SK-N-MC (cell line): ENCODE measurements around the gene PSMB8.
"Not testable (repeated sequence)": the region's sequence is repeated elsewhere in the genome, so short reads cannot be mapped to it uniquely, and the experiment has no call there.

ENCODE experiments used
- EZH2 ChIP-seq: fragments of 200-600 bp; sonication (generic); IDR thresholded peaks from one replicate; pipeline ENCODE4 v1.6.1; 2017; ENCODE audit warnings: antibody characterized with exemption
- FOXP2 ChIP-seq: optimal IDR thresholded peaks from 2 replicates; pipeline ENCODE3; 2011; ENCODE audit warnings: mild to moderate bottlenecking, moderate library complexity; ENCODE audit not compliant: insufficient read depth; ENCODE audit errors: extremely low read length, control extremely low read depth
- POLR2AphosphoS5 ChIP-seq: IDR thresholded peaks from 2 replicates; pipeline ENCODE4 v1.6.1; 2012; ENCODE audit warnings: mild to moderate bottlenecking, low read depth, low read length, borderline replicate concordance

DNA sequence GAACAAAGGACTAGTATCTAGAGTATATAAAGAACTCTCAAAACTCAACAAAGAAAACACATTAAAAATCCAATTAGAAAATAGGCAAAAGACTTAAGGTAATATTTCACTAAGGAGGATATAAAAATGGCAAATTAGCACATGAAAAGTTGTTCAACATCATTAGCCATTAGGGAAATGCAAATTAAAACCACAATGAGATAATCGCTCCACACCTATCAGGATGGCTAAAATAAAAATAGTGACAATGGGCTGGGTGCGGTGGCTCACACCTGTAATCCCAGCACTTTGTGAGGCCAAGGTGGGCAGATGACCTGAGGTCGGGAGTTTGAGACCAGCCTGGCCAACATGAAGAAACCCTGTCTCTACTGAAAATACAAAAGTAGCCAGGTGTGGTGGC, 37.1 kb upstream of the PSMB8 start:
- TF ChIP-seq EZH2, POLR2AphosphoS5, FOXP2: not testable (repeated sequence)
